Endothelial cell of hepatic sinusoid (primary cell): ENCODE results near the gene PLPP1.
"Not testable (repeated sequence)": the region's sequence is repeated elsewhere in the genome, so short reads cannot be mapped to it uniquely, and the experiment has no call there.

ENCODE experiments used
- in situ Hi-C: cut with HindIII; loops from 2 replicates; pipeline ENCODE4 v1.10.0; 2017; ENCODE audit warnings: low sequenced_read_pairs

PLPP1 gene

GRCh38 chr5:55509097-55509496 lies 25.7 kb downstream of the PLPP1 start:
- in situ Hi-C loops = no loop called here

- in situ Hi-C loops = no loop called here
These were observed 27.2 kb downstream of the PLPP1 start for GRCh38 chr5:55507574-55507973.

GRCh38 chr5:55505711-55506110 lies 29.1 kb downstream of the PLPP1 start:
- in situ Hi-C loops = not testable (repeated sequence)

DNA sequence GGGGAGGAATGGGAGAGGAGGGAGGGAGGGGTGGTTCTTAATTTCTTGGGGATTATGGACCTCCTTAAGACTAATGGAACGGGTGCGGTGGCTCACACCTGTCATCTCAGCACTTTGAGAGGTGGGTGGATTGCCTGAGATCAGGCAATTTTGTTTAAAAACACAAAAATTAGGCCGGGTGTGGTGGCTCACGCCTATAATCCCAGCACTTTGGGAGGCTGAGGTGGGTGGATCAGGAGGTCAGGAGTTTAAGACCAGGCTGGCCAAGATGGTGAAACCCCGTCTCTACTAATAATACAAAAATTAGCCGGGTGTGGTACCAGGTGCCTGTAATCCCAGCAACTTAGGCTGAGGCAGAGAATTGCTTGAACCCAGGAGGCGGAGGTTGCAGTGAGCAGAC lies 30.8 kb downstream of the PLPP1 start:
- in situ Hi-C loops = not testable (repeated sequence)

- in situ Hi-C loops = no loop called here
These were observed 32.0 kb downstream of the PLPP1 start for GRCh38 chr5:55502759-55503158.

GRCh38 chr5:55498457-55498856 lies 36.3 kb downstream of the PLPP1 start:
- in situ Hi-C loops = no loop called here

DNA sequence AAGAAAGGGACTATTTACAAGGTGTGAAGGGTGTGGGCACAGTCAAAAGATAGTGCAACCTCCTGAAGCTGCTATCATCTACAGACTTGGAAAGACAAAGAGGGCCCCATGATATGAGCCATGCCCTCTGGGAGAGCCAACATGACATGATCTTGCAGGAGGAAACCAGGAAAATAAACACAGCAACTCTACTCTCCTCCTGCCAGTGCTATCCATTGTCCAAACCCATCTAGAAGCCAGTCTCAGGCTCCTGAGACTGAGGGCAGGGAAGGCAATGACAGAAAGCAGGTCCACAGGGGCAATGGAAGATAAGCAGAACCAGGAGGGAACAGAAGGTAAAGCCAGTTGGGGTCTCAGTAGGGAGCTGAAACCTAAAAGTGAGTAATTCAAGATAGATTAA lies 37.1 kb downstream of the PLPP1 start:
- in situ Hi-C loops = no loop called here

- in situ Hi-C loops = no loop called here
These were observed 39.5 kb downstream of the PLPP1 start for GRCh38 chr5:55495216-55495615.

DNA sequence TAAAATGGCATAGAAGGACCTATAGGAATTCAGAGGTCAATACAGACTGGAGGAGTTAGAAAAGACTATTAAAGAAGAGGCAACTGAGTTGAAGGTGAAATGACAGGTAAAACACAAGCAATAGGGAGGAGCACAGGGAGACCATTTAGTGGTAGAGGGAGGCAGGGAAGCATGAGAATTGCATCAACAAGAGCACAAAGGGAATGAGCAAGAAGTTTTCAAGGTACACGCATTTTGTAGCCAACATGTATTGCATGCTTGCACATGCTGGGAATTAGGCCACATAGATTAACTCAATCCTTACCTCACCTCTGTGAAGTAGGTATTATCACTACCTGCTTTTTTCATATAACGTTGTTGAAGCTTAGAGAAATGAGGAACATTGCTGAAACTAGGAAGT lies 42.3 kb downstream of the PLPP1 start:
- in situ Hi-C loops = no loop called here

DNA sequence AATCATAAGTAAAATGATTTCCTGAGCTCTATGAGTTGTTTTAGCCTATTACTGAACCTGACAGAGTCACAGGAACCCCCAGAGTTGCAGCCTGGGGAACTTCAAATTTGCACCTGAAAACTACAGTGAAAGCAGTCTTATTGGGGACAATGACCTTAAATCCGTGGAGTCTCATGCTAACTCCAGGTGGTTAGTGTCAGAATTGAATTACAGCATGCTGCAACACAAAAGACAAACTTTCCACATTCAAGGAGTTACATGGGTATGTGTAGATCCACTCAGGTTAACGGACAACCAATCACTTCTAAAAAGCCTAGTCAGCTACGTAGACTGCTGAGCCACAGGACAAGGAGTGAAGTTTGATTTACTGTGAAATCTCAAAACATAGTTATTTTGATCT lies 49.7 kb downstream of the PLPP1 start:
- in situ Hi-C loops = no loop called here

DNA sequence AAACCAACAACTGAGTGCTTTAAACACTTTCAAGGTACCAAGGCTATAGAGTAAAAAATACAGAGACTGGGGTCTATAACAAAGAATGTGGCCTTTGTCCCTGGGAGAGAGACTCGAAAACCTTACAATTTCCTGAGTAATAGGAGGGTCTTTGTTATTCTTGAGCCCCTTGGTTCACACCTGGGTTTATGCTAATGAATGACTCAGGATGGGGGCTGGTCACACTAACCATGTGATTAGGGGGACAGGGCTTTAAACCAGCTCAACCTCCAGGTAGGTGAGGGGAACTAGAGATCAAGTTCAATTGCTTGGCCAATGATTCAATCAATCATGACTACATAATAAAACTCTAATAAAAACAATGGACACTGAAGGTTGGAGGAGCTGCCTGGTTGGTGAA lies 50.2 kb downstream of the PLPP1 start:
- in situ Hi-C loops = no loop called here

GRCh38 chr5:55483885-55484284 lies 50.9 kb downstream of the PLPP1 start:
- in situ Hi-C loops = no loop called here

DNA sequence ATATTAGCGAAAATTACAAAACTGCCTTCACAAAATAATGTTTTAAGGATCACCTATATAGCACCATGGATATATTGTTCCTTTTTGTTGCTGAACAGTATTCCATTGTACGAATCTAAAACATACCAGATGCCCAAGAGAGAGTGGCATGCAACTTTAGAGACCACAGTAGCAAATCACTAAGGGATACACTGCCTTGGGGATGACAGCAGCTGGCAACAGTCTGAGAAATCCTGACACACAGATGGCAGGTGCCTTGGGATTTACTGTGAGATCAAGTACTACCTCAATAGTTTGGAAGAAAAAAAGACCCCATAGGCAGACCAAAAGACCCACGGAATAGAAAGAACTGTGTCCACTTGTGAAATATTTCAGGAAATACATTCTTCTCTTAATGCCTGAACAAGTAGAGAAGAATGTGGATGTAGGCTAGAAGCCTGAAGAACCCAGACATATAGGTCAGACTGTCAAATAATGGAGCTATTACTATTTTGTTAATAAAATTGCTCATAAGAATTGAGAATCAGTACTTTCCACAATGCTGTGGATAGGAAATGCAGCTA lies 53.4 kb downstream of the PLPP1 start:
- in situ Hi-C loops = no loop called here

DNA sequence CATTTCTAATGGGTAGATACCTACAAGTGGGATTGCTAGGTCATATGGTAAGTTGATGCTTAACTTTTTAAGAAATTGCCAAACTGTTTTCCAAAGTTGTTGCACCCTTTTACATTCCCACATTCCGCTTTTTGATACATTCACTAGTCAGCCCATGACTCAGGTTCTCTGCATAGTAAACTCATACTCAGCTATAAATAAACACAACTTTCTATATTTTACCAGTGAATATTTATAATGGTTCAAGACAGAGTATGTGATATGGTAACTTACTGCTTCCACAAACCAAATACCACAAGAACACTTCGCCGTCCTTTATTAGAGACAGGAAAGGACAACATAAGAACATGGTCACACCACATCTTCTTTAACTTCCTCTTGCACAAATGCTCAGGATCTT lies 54.0 kb downstream of the PLPP1 start:
- in situ Hi-C loops = no loop called here

DNA sequence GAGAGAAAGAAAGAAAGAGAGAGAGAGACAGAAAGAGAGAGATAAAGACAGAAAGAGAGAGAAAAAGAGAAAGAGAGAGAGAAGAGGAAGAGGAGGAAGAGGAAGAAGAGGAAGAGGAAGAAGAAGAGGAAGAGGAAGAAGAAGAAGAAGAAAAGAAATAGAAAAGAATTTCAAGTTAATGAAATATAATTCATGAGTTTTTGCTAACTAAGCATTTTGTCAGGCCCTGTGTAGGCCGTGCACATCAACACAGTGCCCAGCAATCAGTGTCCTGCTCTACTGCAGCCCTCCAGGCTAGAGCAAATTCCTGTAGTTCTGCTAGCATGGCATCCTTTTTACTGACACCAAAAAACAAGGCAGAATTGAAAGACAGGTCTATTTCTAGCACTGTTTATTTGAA lies 62.1 kb downstream of the PLPP1 start:
- in situ Hi-C loops = no loop called here

DNA sequence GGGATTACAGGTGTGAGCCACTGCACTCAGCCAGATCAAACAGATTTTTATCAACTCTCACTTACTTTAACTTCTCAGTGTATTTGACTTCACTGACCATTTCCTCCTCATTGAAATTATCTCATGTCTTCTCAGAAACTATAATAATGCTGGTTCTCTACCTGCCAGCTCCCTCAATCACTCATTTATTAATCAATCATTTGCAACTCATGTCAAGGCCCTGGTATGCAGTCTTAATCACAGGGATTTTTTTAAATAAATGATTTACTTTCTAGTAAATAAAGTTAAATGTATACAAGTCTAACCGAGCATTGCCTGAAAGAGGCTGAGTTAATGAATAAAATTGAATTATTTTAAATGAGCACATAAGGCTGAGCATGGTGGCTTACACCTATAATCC lies 63.3 kb downstream of the PLPP1 start:
- in situ Hi-C loops = no loop called here

GRCh38 chr5:55470282-55470681 lies 64.5 kb downstream of the PLPP1 start:
- in situ Hi-C loops = no loop called here

GRCh38 chr5:55469839-55470238 lies 64.9 kb downstream of the PLPP1 start:
- in situ Hi-C loops = no loop called here

GRCh38 chr5:55467862-55468551 lies 66.8 kb downstream of the PLPP1 start:
- in situ Hi-C loops = no loop called here

- in situ Hi-C loops = no loop called here
These were observed 71.2 kb downstream of the PLPP1 start for GRCh38 chr5:55463613-55464012.

DNA sequence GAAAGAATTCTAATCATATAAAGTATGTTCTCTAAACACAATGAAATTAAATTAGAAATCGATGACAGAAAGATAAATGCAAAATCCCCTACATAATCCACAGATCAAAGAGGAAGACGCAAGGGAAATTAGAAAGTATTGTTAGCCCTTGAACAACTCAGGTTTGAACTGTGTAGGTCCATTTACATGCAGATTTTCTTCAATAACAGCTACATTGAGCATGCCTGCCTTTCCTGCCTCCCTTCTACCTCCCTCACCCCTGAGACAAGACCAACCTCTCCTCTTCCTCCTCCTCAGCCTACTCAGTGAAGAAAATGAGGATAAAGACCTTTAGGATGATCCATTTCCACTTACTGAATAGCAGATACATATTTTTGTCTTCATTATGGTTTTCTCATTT lies 75.2 kb downstream of the PLPP1 start:
- in situ Hi-C loops = no loop called here

DNA sequence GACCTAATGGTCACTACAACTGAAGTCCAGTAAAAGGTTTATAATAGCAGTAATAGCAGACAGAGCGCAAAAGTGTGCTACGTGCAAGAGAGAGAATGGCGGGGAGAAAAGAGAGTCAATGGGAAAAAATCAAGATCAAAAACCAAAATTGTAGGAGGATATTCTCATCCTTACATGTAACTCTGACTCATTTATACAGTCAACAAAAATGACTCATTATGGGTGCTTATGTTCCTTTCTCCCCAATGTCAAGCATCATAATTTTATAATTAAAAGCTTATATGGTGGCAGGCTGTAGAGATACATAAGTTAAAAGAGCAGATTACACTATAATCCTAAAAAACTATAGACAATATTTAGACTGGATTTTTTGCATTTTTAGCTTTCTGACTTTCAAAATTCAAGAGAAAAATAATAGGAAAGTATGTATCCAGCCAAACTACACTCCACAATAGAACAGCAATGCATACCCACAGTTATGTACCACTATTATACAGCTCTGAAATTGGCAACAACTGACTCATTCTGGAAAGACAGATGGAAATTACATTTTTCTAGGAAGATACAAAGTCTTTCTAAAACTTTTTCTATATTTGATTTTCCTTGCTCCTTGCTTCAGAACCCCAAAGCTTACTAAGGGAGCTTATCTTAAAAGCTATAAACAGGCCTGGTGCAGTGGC lies 78.4 kb downstream of the PLPP1 start:
- in situ Hi-C loops = no loop called here
